Mucosa of descending colon (tissue), 3 donors: ENCODE measurements around the gene PODXL. TPM values are rescaled to one million over a fixed set of nuclear protein-coding genes. Genes with fewer than 3 reads are reported as not detected.
A peak's percentile ranks its signal among the peaks of the same experiment; 100 is the strongest.

Experiments
- ATAC-seq: fragments of 200-7000 bp; cut with Tn5 transposase; one replicate; pipeline ENCODE4 v1.9.1; 2020; ENCODE audit warnings: mild to moderate bottlenecking, moderate library complexity
- DNase-seq, 3 donors: peaks; one replicate each; pipeline ENCODE4 v3.0.0-alpha.2; 2020
- H3K36me3 ChIP-seq: fragments of 200-600 bp; one replicate; pipeline ENCODE4 v1.8.0; 2021; ENCODE audit warnings: low read depth, mild to moderate bottlenecking
- H3K4me1 ChIP-seq: fragments of 200-600 bp; one replicate; pipeline ENCODE4 v1.8.0; 2021; ENCODE audit warnings: low read depth, mild to moderate bottlenecking
- H3K4me3 ChIP-seq: fragments of 200-600 bp; one replicate; pipeline ENCODE4 v1.8.0; 2021; ENCODE audit warnings: mild to moderate bottlenecking
- H3K9me3 ChIP-seq: fragments of 200-600 bp; one replicate; pipeline ENCODE4 v1.8.0; 2021; ENCODE audit warnings: mild to moderate bottlenecking
- intact Hi-C, 2 donors: fragments of 100-400 bp; cut with DNase I in 1 of 2; cut with micrococcal nuclease in 1 of 2; formaldehyde crosslinking; loops; one replicate each; pipeline versions ENCODE4 v1.11.0 to v1.11.1; 2022; cut with DNase I, micrococcal nuclease
- long read RNA-seq, 2 donors: library from polyadenylated mRNA; unstranded; transcript quantifications; one replicate each; pipeline ENCODE4 v2.0.0, GENCODE V29; 2019 to 2021
- total RNA-seq, 3 donors: library from RNA; stranded (reverse); fragmentation: NEBNext Ultra II Directional in 2 of 3; extraction: Animal tissue kit (Norgen Biotek cat#: 25700) in 2 of 3; gene quantifications; one replicate each; pipeline versions ENCODE4 v1.2.1 to v1.2.4, GENCODE V29; 2021 to 2023
- TF ChIP-seq, protein P1 (sequence below): fragments of 200-600 bp; IDR thresholded peaks from one replicate; pipeline ENCODE4 v1.8.0; 2022; ENCODE audit warnings: antibody characterized with exemption, mild to moderate bottlenecking
- donor health status: DM: no; HTN: no; CAD: no; lungs with moderate emphysema.
- donor health status: DM: no; HTN: no; CAD: no.
- donor health status: DM: no; HTN: yes; CAD: no.

Gene PODXL
- total RNA-seq: 10 to 100 TPM; 11.8 to 25.6 (median 12.8) TPM
- long read RNA-seq, donor 1, transcript PODXL-201 (8 exons, 2,011 nt): major isoform, 5 of 34 reads
- long read RNA-seq, donor 1, partial matches to known transcripts: 10 of 34 reads
- long read RNA-seq, donor 1, other reads (novel, unspliced or antisense): 18 of 34 reads
- long read RNA-seq, donor 2, partial matches to known transcripts: 1 of 2 reads
- long read RNA-seq, donor 2, other reads (novel, unspliced or antisense): 1 of 2 reads

- intact Hi-C loops: no loop called here
- DNase-seq (peak; percentile 67 to 82 (median 78)), ATAC-seq (peak; percentile 91)
- TF ChIP-seq, protein P1, sequence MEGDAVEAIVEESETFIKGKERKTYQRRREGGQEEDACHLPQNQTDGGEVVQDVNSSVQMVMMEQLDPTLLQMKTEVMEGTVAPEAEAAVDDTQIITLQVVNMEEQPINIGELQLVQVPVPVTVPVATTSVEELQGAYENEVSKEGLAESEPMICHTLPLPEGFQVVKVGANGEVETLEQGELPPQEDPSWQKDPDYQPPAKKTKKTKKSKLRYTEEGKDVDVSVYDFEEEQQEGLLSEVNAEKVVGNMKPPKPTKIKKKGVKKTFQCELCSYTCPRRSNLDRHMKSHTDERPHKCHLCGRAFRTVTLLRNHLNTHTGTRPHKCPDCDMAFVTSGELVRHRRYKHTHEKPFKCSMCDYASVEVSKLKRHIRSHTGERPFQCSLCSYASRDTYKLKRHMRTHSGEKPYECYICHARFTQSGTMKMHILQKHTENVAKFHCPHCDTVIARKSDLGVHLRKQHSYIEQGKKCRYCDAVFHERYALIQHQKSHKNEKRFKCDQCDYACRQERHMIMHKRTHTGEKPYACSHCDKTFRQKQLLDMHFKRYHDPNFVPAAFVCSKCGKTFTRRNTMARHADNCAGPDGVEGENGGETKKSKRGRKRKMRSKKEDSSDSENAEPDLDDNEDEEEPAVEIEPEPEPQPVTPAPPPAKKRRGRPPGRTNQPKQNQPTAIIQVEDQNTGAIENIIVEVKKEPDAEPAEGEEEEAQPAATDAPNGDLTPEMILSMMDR: no peak
- Histone ChIP-seq H3K9me3 (no peaks in the 10 kb centered on the region), H3K36me3 (no peaks in the 10 kb centered on the region), H3K4me1 (peaks cover 10% of the 10 kb centered on the region), H3K4me3 (peak within 1 kb of the TSS; percentile 11)
Observed at GRCh38 chr7:131556053-131556908, at the start of gene PODXL. PODXL (minus strand) TSS chr7:131556628; CDS start chr7:131556359, 269 bp downstream.

- no peaks in the 10 kb centered on the region for H3K4me1 ChIP-seq
- TF ChIP-seq, protein P1: no peak
- no peaks in the 10 kb centered on the region for H3K9me3 ChIP-seq
- no peak for ATAC-seq
- no peak overlapping the region for H3K4me3 ChIP-seq
- no peak for DNase-seq
- no peaks in the 10 kb centered on the region for H3K36me3 ChIP-seq
- intact Hi-C loops: no loop called here
Observed at GRCh38 chr7:131605280-131605878, 49.0 kb upstream of the PODXL start.

DNA sequence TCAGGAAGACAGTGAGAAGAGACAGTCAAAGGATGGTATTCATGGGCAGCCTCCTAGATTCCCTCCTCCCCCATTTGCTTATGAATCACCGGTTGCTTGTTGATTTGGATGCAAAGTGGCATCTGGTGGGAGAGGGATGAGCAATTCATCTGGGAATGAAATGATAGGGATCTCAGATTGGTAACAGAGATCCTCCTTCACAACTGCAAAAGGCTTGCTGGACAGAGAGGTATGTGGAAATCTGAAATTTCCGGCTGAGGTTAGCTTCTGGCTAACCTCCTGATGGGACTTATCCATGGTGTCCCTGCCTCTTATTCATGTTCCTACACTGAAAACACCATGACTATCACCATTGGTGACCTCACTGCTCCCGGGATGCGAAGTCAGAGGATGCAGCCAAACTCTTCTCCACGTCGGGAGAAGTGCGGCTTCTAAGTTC, 48.4 kb upstream of the PODXL start:
- H3K9me3 ChIP-seq: no peaks in the 10 kb centered on the region
- ATAC-seq (no peak), DNase-seq (no peak)
- no peaks in the 10 kb centered on the region for H3K36me3 ChIP-seq
- H3K4me1 ChIP-seq: no peaks in the 10 kb centered on the region
- intact Hi-C loops: no loop called here
- TF ChIP-seq, protein P1: no peak
- H3K4me3 ChIP-seq: no peak overlapping the region

- no peak for DNase-seq
- Histone ChIP-seq H3K36me3 (no peaks in the 10 kb centered on the region), H3K4me3 (no peak overlapping the region), H3K4me1 (no peaks in the 10 kb centered on the region), H3K9me3 (no peaks in the 10 kb centered on the region)
- intact Hi-C loops: no loop called here
- TF ChIP-seq, protein P1: no peak
- no peak for ATAC-seq
Observed at GRCh38 chr7:131603932-131604331, 47.5 kb upstream of the PODXL start.

DNA sequence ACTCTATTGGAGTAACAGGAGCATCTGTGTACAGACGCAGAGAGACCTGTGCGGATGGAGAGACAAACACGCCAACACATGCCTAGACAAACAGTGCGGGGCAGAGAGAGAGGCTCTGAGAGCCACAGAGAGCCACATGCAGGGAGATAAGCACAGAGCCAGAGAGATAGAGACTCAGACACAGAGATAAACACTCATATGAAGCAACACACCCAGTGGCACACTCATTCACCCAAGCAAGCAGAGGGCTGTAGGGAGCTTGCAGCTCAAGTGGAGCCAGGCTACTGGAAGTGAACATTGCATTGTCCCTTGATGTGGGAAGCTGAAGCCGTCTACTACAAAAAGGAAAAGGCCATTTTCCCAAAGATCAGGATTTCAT, 46.6 kb upstream of the PODXL start:
- ATAC-seq: no peak
- H3K36me3 ChIP-seq: no peaks in the 10 kb centered on the region
- intact Hi-C loops: no loop called here
- no peaks in the 10 kb centered on the region for H3K4me1 ChIP-seq
- no peak overlapping the region for H3K4me3 ChIP-seq
- H3K9me3 ChIP-seq: no peaks in the 10 kb centered on the region
- no peak for DNase-seq
- TF ChIP-seq, protein P1: no peak
